Neural crest cell (in vitro differentiated cells): ENCODE results near the gene MYO1E. TPM values are rescaled to one million over a fixed set of nuclear protein-coding genes. Genes with fewer than 3 reads are reported as not detected.

Experiments
- DNase-seq: peaks from one replicate; pipeline ENCODE4 v3.0.0; 2021; ENCODE audit warnings: low read depth, mixed read lengths, low spot score
- H3K27ac Mint-ChIP-seq: one replicate; pipeline ENCODE4 v1.8.0; 2021; ENCODE audit warnings: mild to moderate bottlenecking, mixed read lengths; ENCODE audit not compliant: unreplicated experiment
- H3K27me3 Mint-ChIP-seq: 2 replicates; pipeline ENCODE4 v1.8.0; 2021; ENCODE audit warnings: low read depth, mild to moderate bottlenecking, mixed read lengths
- H3K36me3 Mint-ChIP-seq: 2 replicates; pipeline ENCODE4 v1.8.0; 2021; ENCODE audit warnings: low read depth, mild to moderate bottlenecking, mixed read lengths
- H3K4me1 Mint-ChIP-seq: 2 replicates; pipeline ENCODE4 v1.8.0; 2021; ENCODE audit warnings: mixed read lengths
- H3K4me3 Mint-ChIP-seq: one replicate; pipeline ENCODE4 v1.8.0; 2021; ENCODE audit warnings: mild to moderate bottlenecking, mixed read lengths
- H3K9me3 Mint-ChIP-seq: 2 replicates; pipeline ENCODE4 v1.8.0; 2021; ENCODE audit warnings: mixed read lengths
- CTCF ChIP-seq: fragments of 200-600 bp; sonication (generic); conservative IDR thresholded peaks from 2 replicates; pipeline ENCODE4 v1.5.0; 2021; ENCODE audit warnings: antibody characterized with exemption, mild to moderate bottlenecking
- total RNA-seq: library from RNA; stranded (reverse); gene quantifications from 2 replicates; pipeline ENCODE4 v1.2.1, GENCODE V29; 2021

MYO1E gene
- total RNA-seq, 1 donor from 2014 or later: 34.5 TPM

GRCh38 chr15:59221511-59222505 is 150.9 kb downstream of the MYO1E start:
- no peaks in the 10 kb centered on the region for H3K9me3 Mint-ChIP-seq
- TF ChIP-seq CTCF: no peak
- H3K27me3 Mint-ChIP-seq: no peaks in the 10 kb centered on the region
- H3K4me1 Mint-ChIP-seq: peaks cover 9% of the 10 kb centered on the region
- H3K4me3 Mint-ChIP-seq: no peak overlapping the region
- peaks cover 11% of the 10 kb centered on the region for H3K36me3 Mint-ChIP-seq
- DNase-seq: no peak
- H3K27ac Mint-ChIP-seq: no peak overlapping the region

GRCh38 chr15:59218710-59219109 is 154.0 kb downstream of the MYO1E start:
- Mint-ChIP-seq H3K27me3 (no peaks in the 10 kb centered on the region), H3K9me3 (no peaks in the 10 kb centered on the region), H3K4me1 (peaks cover 5% of the 10 kb centered on the region), H3K4me3 (no peak overlapping the region), H3K27ac (peak overlapping the region; percentile 2), H3K36me3 (peaks cover 8% of the 10 kb centered on the region)
- no peak for DNase-seq
- no peak for TF ChIP-seq CTCF

GRCh38 chr15:59217876-59218498 is 154.7 kb downstream of the MYO1E start:
- no peak for DNase-seq
- Mint-ChIP-seq H3K4me1 (peaks cover 5% of the 10 kb centered on the region), H3K36me3 (peaks cover 5% of the 10 kb centered on the region), H3K9me3 (no peaks in the 10 kb centered on the region), H3K4me3 (no peak overlapping the region), H3K27me3 (no peaks in the 10 kb centered on the region), H3K27ac (no peak overlapping the region)
- no peak for TF ChIP-seq CTCF

GRCh38 chr15:59216911-59217310 is 155.8 kb downstream of the MYO1E start:
- no peaks in the 10 kb centered on the region for H3K9me3 Mint-ChIP-seq
- no peaks in the 10 kb centered on the region for H3K27me3 Mint-ChIP-seq
- H3K36me3 Mint-ChIP-seq: peaks cover 3% of the 10 kb centered on the region
- no peak overlapping the region for H3K4me3 Mint-ChIP-seq
- H3K27ac Mint-ChIP-seq: peak overlapping the region; percentile 31
- DNase-seq: no peak
- H3K4me1 Mint-ChIP-seq: peaks cover 9% of the 10 kb centered on the region
- TF ChIP-seq CTCF: no peak

- Mint-ChIP-seq H3K27me3 (no peaks in the 10 kb centered on the region), H3K4me3 (no peak overlapping the region), H3K4me1 (peaks cover 8% of the 10 kb centered on the region), H3K36me3 (peaks cover 27% of the 10 kb centered on the region), H3K27ac (no peak overlapping the region), H3K9me3 (no peaks in the 10 kb centered on the region)
- no peak for TF ChIP-seq CTCF
- DNase-seq: no peak
These were observed 162.5 kb downstream of the MYO1E start for GRCh38 chr15:59210186-59210585.
